Adrenal gland (tissue), 5 donors: ENCODE data around the gene CNNM2.

Experiments
- CTCF ChIP-seq, 6 experiments: fragments of 450-650 bp in 4 of 6; fragments of 200-600 bp in 2 of 6; sonication (generic) in 1 of 6; IDR thresholded peaks; 1 replicate in 5 of 6; 2 replicates in 1 of 6; pipeline versions ENCODE4 v1.5.1 to v1.8.0; 2016 to 2021; ENCODE audit warnings: antibody characterized with exemption in 6 of 6, mild to moderate bottlenecking in 2 of 6, moderate library complexity in 1 of 6
- POLR2A ChIP-seq, 2 donors: fragments of 450-650 bp; IDR thresholded peaks; one replicate each; pipeline ENCODE4 v1.6.1; 2017; ENCODE audit warnings: antibody characterized with exemption in 2 of 2, mild to moderate bottlenecking in 2 of 2, moderate library complexity in 1 of 2
- donor health status: DM: no; HTN: no; CAD: no.

- TF ChIP-seq CTCF (IDR thresholded peaks at IDR 0.05) (no peak), POLR2A (IDR thresholded peaks at IDR 0.05) (no peak)
Measured at GRCh38 chr10:103083977-103084320, 165.9 kb downstream of the CNNM2 start.
